ENCODE measurements around the gene LRRFIP2.

DNA sequence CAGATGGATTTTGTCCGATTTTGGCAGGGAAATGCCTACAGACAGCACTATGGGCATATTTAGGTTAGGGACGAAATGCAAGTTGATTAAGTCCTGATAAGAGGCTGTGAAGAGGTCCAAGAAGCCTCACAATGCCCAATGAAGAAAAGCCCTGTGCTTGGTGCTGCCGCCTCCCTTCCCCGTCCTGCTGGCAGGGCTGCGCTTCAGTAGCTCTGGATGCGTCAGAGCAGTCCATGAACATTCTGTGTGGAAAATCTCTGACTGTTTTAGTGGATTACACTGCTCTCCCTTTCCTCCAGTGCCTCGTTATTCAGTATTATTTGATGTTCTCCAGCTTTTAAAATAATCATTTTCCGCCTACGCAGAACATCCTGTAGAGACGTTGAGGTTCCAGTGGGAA is 141.4 kb downstream of the LRRFIP2 start:
- TF ChIP-seq, protein P1, sequence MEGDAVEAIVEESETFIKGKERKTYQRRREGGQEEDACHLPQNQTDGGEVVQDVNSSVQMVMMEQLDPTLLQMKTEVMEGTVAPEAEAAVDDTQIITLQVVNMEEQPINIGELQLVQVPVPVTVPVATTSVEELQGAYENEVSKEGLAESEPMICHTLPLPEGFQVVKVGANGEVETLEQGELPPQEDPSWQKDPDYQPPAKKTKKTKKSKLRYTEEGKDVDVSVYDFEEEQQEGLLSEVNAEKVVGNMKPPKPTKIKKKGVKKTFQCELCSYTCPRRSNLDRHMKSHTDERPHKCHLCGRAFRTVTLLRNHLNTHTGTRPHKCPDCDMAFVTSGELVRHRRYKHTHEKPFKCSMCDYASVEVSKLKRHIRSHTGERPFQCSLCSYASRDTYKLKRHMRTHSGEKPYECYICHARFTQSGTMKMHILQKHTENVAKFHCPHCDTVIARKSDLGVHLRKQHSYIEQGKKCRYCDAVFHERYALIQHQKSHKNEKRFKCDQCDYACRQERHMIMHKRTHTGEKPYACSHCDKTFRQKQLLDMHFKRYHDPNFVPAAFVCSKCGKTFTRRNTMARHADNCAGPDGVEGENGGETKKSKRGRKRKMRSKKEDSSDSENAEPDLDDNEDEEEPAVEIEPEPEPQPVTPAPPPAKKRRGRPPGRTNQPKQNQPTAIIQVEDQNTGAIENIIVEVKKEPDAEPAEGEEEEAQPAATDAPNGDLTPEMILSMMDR (IDR thresholded peaks at IDR 0.05; ENCODE audit: insufficient read depth, low read depth, low read length): no peak
- TF ChIP-seq EZH2 (IDR thresholded peaks at IDR 0.05; ENCODE audit: insufficient read depth, low read length): no peak
